Mesodermal cell (in vitro differentiated cells): Measurements from ENCODE around the gene ZNF516.

Experiments
- H3K27ac ChIP-seq: 2 replicates; pipeline ENCODE4 v1.7.0; 2013; ENCODE audit warnings: mild to moderate bottlenecking, low read depth, low read length, moderate library complexity; ENCODE audit not compliant: severe bottlenecking
- H3K36me3 ChIP-seq: 2 replicates; pipeline ENCODE4 v1.7.1; 2013; ENCODE audit warnings: mild to moderate bottlenecking, low read length, moderate library complexity; ENCODE audit not compliant: control insufficient read depth, insufficient read depth
- H3K4me1 ChIP-seq: one replicate; pipeline ENCODE4 v1.7.1; 2013; ENCODE audit warnings: mild to moderate bottlenecking, low read length; ENCODE audit not compliant: insufficient read depth, control insufficient read depth, poor library complexity, severe bottlenecking
- H3K4me3 ChIP-seq: 2 replicates; pipeline ENCODE4 v1.7.0; 2013; ENCODE audit warnings: low read length, control low read depth, mild to moderate bottlenecking; ENCODE audit not compliant: insufficient read depth, poor library complexity, severe bottlenecking; ENCODE audit errors: extremely low read depth
- H3K9me3 ChIP-seq: 2 replicates; pipeline ENCODE4 v1.7.1; 2013; ENCODE audit warnings: mild to moderate bottlenecking, low read length, moderate library complexity; ENCODE audit not compliant: control insufficient read depth
- WGBS, 2 experiments: methylation state at CpG; one replicate each; pipeline ENCODE4 v1.1.5; 2013; ENCODE audit warnings: missing lambda C conversion rate in 2 of 2; ENCODE audit not compliant: insufficient coverage in 2 of 2; 5-methylcytosine and 5-hydroxymethylcytosine counted together

Gene ZNF516

DNA sequence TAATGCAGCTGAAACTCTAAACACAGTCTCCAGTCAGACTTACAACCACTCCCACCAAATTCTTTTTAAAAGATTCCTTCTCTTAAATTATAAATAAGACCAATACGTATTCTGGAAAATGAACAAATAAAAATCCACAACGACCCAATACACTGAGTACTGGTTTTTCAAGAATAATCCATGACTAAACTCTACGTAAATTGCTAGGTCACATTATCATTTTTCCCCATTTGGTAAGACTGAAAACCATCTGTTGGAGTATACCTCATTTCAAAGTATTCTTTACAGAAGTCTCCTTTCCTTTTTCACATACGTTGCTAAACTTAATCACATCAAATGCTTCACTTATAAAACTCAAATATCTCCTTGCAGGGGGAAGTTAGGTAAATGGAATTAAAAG, 6.0 kb downstream of the ZNF516 start:
- peak overlapping the region; percentile 6 for H3K4me3 ChIP-seq
- no peaks in the 10 kb centered on the region for H3K9me3 ChIP-seq
- H3K27ac ChIP-seq, result no peak overlapping the region
- H3K4me1 ChIP-seq, result peaks cover 38% of the 10 kb centered on the region
- 87 to 90% methylated on average over 3 of the region's 4 CpGs for WGBS, 2 experiments
- peaks cover 9% of the 10 kb centered on the region for H3K36me3 ChIP-seq

DNA sequence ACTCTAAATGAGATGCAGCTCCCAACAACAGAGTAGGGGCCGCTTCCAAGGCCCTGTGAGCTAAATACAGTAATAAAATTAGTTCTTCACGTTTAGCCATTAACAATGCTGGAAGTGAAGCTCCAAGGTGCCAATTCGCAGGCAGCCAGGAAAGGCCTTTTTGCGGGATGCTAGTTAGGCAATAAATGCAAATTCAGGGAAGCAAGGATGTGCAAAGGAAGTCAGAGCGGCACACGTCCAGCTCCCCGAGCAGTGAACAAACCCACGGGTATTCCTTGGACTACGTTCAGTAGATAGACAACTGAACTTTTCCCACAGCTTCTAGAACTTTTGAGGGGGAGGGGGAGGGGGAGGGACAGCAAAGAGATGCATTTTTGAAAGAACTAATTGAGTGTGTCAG, 6.9 kb downstream of the ZNF516 start:
- no peak overlapping the region for H3K27ac ChIP-seq
- no peak overlapping the region for H3K4me3 ChIP-seq
- H3K9me3 ChIP-seq, result no peaks in the 10 kb centered on the region
- peaks cover 18% of the 10 kb centered on the region for H3K36me3 ChIP-seq
- peaks cover 38% of the 10 kb centered on the region for H3K4me1 ChIP-seq
- 74 to 82% methylated on average over 5 to 7 of the region's 9 CpGs for WGBS, 2 experiments

DNA sequence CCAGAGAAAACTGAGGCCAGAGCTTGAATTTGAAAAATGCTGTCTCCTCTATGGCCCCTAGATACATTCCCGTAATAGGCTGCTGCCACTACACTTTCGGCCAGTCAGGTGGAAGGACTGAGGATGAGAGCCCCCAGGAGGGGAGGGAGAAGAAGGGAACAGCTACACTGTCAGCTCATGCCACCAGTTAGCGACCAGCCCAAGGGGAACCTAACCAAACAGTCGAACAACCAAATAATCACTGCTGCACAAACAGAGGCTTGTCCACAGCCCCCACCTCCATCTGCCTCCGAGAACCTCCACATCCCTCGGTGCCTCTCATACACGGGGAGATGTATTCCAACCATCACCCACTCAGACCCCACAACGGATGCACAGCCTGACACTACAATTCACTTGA, 7.3 kb downstream of the ZNF516 start:
- peaks cover 38% of the 10 kb centered on the region for H3K4me1 ChIP-seq
- H3K36me3 ChIP-seq, result peaks cover 22% of the 10 kb centered on the region
- WGBS, 2 experiments, result 63 to 76% methylated on average over 5 to 6 of the region's 8 CpGs
- no peaks in the 10 kb centered on the region for H3K9me3 ChIP-seq
- no peak overlapping the region for H3K27ac ChIP-seq
- H3K4me3 ChIP-seq, result no peak overlapping the region

DNA sequence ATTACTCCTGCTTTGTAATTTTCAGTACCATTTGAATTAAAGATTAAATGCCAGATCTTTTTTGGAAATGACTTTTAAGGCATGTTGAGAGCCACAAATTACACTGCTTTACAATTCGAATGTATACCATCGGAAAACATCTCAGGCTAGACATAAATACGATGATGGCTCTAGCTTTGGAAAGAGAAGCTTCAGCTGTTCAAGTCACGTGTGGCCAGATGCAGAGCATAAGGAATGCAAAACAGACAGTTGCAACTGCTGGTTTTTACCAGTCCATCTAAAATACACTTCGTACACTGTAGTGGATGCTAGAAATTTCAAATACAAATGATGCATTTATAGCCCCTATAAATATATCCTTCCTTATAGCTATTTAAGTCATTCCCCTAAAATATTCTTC, 8.0 kb downstream of the ZNF516 start:
- no peaks in the 10 kb centered on the region for H3K9me3 ChIP-seq
- peaks cover 38% of the 10 kb centered on the region for H3K4me1 ChIP-seq
- H3K4me3 ChIP-seq, result no peak overlapping the region
- H3K27ac ChIP-seq, result no peak overlapping the region
- WGBS, 2 experiments, result 91 to 95% methylated on average over 3 to 5 of the region's 5 CpGs
- peaks cover 29% of the 10 kb centered on the region for H3K36me3 ChIP-seq

GRCh38 chr18:76486574-76486973, 8.5 kb downstream of the ZNF516 start:
- Histone ChIP-seq H3K36me3 (peaks cover 32% of the 10 kb centered on the region), H3K9me3 (no peaks in the 10 kb centered on the region), H3K4me1 (peaks cover 38% of the 10 kb centered on the region), H3K27ac (no peak overlapping the region), H3K4me3 (no peak overlapping the region)
- WGBS, 2 experiments, result 60 to 80% methylated on average over 1 of the region's 6 CpGs

GRCh38 chr18:76486038-76486437, 9.0 kb downstream of the ZNF516 start:
- Histone ChIP-seq H3K36me3 (peaks cover 37% of the 10 kb centered on the region), H3K27ac (no peak overlapping the region), H3K4me1 (peaks cover 38% of the 10 kb centered on the region), H3K9me3 (no peaks in the 10 kb centered on the region), H3K4me3 (no peak overlapping the region)
- WGBS, 2 experiments, result 89 to 100% methylated on average over 1 to 2 of the region's 3 CpGs

GRCh38 chr18:76484749-76485387, 10.2 kb downstream of the ZNF516 start:
- H3K9me3 ChIP-seq, result no peaks in the 10 kb centered on the region
- H3K27ac ChIP-seq, result no peak overlapping the region
- WGBS, 2 experiments, result 96 to 100% methylated on average over 1 to 2 of the region's 6 CpGs
- peaks cover 41% of the 10 kb centered on the region for H3K36me3 ChIP-seq
- H3K4me1 ChIP-seq, result peaks cover 35% of the 10 kb centered on the region
- H3K4me3 ChIP-seq, result no peak overlapping the region

DNA sequence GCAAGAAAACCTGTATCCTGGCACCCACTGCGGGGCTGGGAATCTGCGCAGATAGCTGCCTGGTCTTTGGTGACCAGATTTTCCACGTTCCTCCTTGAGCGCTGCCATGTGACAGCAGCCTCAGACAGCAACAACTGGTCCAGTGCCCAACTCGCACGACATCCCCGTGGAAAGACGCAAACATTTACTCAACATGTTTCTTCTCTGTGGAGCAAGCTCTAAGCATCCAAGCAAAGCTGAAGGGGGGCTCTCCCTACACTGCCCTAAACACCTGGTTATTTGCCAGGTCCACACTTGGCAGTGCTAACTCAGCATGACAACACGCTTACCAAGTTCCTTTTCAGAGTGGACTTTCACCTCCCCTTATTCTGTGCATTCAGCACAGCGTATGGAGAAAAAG, 11.3 kb downstream of the ZNF516 start:
- WGBS, 2 experiments, result 98 to 99% methylated on average over 10 of the region's 10 CpGs
- Histone ChIP-seq H3K36me3 (peaks cover 48% of the 10 kb centered on the region), H3K4me1 (peaks cover 25% of the 10 kb centered on the region), H3K27ac (no peak overlapping the region), H3K9me3 (no peaks in the 10 kb centered on the region), H3K4me3 (no peak overlapping the region)

DNA sequence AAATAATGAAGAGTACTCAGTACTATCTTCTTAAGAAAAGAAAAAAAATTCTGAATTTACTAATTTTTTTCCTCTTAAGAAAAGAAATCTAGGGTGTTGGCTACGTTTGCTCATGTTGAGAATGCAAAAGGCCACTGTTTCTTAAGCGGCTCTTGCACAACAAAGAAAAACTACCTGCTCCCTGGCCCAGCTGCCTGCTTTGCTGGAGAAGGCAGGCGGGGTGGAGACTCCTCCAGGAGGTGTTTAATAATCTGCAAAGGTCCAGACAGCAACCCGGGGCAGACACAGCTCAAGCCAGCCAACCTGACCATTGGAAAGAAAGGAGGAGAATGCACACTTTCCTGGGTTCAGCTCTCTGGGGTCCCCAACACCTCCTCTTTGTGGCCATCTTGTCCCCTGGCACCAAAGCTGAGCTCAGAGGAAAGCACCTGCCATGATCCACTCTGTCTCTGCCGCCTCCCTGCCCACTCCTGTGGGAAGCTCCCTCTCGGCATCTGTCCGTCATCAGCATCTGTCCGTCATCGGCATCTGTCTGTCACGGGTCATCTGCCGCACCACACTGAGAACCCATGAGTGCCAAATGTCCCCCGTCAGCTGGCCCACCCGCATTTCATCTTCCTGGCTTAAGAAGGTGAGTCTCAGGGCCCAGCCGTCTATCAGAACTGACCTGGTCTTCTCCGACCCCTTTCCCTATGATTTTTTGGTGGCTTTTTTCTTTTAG, 11.9 kb downstream of the ZNF516 start:
- 91 to 93% methylated on average over 12 to 13 of the region's 15 CpGs for WGBS, 2 experiments
- H3K27ac ChIP-seq, result no peak overlapping the region

DNA sequence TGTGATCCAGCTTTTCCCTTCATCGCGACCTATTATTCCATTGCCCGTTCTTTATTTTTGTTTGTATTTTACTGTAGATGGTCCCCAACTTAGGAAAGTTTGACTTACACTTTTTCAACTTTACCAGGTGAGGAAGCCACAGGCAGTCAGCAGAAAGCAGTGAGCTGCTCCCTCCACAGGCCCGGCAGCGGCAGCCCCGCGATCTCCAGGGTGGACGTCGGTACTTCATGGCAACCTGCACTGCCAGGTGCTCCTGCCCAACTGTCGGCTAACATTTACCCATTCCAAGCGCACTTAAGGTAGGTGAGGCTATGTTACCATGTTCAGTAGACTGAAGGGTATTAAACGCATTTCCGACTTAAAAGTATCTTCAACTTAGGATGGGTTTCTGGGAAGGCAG, 12.8 kb downstream of the ZNF516 start:
- no peak overlapping the region for H3K27ac ChIP-seq
- peaks cover 22% of the 10 kb centered on the region for H3K4me1 ChIP-seq
- no peak overlapping the region for H3K4me3 ChIP-seq
- peaks cover 48% of the 10 kb centered on the region for H3K36me3 ChIP-seq
- 91 to 100% methylated on average over 10 to 13 of the region's 13 CpGs for WGBS, 2 experiments
- H3K9me3 ChIP-seq, result no peaks in the 10 kb centered on the region

More for the DNA sequence above, 11.9 kb downstream of the ZNF516 start:
- Histone ChIP-seq H3K9me3 (no peaks in the 10 kb centered on the region), H3K36me3 (peaks cover 48% of the 10 kb centered on the region), H3K4me1 (peaks cover 21% of the 10 kb centered on the region), H3K4me3 (no peak overlapping the region)

GRCh38 chr18:76480913-76481312, 14.1 kb downstream of the ZNF516 start:
- no peak overlapping the region for H3K27ac ChIP-seq
- no peaks in the 10 kb centered on the region for H3K9me3 ChIP-seq
- H3K4me1 ChIP-seq, result peaks cover 20% of the 10 kb centered on the region
- H3K36me3 ChIP-seq, result peaks cover 53% of the 10 kb centered on the region
- no peak overlapping the region for H3K4me3 ChIP-seq
- WGBS, 2 experiments, result 78 to 92% methylated on average over 2 to 3 of the region's 3 CpGs
